ENCODE data around the gene DESI1. TPM values are rescaled to one million over a fixed set of nuclear protein-coding genes. Genes with fewer than 3 reads are reported as not detected.
"Not testable (repeated sequence)": the region's sequence is repeated elsewhere in the genome, so short reads cannot be mapped to it uniquely, and the experiment has no call there.

DESI1 gene
- polyA plus RNA-seq, 1 of the 3 experiments (the other 2 are of a cell fraction) = 8.2 TPM

DNA sequence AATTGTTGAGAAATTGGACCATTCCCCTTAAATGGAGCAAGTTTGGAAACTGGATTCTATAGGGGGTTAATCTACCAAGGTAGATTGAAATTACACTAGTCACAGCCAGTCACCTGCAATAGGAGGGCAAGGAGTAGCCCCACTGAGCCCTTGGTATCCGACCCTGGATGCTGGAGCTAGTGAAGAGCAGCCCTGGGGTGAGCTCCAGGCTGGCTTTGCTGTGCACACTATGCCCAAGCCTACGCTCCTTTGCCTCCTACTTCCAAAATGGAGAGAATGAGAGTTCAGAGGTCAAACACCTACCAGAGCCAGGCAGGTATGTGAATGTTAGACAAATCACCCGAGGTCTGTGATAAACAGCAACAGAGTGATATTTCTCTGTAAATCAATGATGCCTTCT lies 44.1 kb upstream of the DESI1 start:
- Histone ChIP-seq H3K36me3 (replicated peaks in 1 of 2; ENCODE audit: control insufficient read depth in 1 of 2, insufficient read depth in 2 of 2, low read length in 1 of 2) (peaks cover 7 to 18% of the 10 kb centered on the region in 2 experiments), H3K4me1 (ENCODE audit: control insufficient read depth in 1 of 2, insufficient read depth in 2 of 2, low read depth in 1 of 2, low read length in 1 of 2) (peaks cover 2 to 4% of the 10 kb centered on the region in 2 experiments; a peak in 2 of 4 replicates), H3F3A (replicated peaks; ENCODE audit: insufficient read depth) (peaks cover 18% of the 10 kb centered on the region), H3K4me2 (no peak overlapping the region), H3K27ac (ENCODE audit: low read depth in 2 of 2, low read length in 1 of 2) (no peak overlapping the region), H2AFZ (ENCODE audit: low read depth) (no peak overlapping the region), H4K20me1 (ENCODE audit: insufficient read depth) (no peaks in the 10 kb centered on the region), H3K9me2 (no peaks in the 10 kb centered on the region), H3K9me3 (no peaks in the 10 kb centered on the region), H3K27me3 (ENCODE audit: insufficient read depth) (no peaks in the 10 kb centered on the region), H3K9ac (no peak overlapping the region), H3K4me3 (ENCODE audit: low read depth in 2 of 2, low read length in 1 of 2) (no peak overlapping the region), H3K79me2 (ENCODE audit: insufficient read depth) (no peaks in the 10 kb centered on the region)
- CTCF ChIA-PET = interaction anchor here (1.9 kb wide), 1 partner anchor 11 kb away, joined by 7 read pairs; no protein-coding TSS in a partner anchor
- 92% methylated on average over 2 of the region's 3 CpGs for WGBS (ENCODE audit: low lambda C conversion rate)
- POLR2A ChIA-PET = no interaction called here
- DNase-seq = no peak
- TF ChIP-seq TCF12 (IDR thresholded peaks at IDR 0.05) (no peak), EP300 (IDR thresholded peaks at IDR 0.05; ENCODE audit: borderline replicate concordance in 1 of 2, low read depth in 1 of 2, low read length in 1 of 2) (no peak), POLR2AphosphoS5 (IDR thresholded peaks at IDR 0.05; ENCODE audit: low read depth, low read length) (0 out of 2 replicates have a peak, but pooled peaks have one; percentile 14), RAD21 (IDR thresholded peaks at IDR 0.05; ENCODE audit: low read length) (no peak), FOXM1 (IDR thresholded peaks at IDR 0.05; ENCODE audit: low read depth) (no peak), SMC3 (IDR thresholded peaks at IDR 0.05; ENCODE audit: low read depth, low read length) (no peak)
- TF ChIP-seq, protein P1, sequence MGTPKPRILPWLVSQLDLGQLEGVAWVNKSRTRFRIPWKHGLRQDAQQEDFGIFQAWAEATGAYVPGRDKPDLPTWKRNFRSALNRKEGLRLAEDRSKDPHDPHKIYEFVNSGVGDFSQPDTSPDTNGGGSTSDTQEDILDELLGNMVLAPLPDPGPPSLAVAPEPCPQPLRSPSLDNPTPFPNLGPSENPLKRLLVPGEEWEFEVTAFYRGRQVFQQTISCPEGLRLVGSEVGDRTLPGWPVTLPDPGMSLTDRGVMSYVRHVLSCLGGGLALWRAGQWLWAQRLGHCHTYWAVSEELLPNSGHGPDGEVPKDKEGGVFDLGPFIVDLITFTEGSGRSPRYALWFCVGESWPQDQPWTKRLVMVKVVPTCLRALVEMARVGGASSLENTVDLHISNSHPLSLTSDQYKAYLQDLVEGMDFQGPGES (IDR thresholded peaks at IDR 0.05; ENCODE audit: low read depth, low read length) = no peak
- TF ChIP-seq, protein P2, sequence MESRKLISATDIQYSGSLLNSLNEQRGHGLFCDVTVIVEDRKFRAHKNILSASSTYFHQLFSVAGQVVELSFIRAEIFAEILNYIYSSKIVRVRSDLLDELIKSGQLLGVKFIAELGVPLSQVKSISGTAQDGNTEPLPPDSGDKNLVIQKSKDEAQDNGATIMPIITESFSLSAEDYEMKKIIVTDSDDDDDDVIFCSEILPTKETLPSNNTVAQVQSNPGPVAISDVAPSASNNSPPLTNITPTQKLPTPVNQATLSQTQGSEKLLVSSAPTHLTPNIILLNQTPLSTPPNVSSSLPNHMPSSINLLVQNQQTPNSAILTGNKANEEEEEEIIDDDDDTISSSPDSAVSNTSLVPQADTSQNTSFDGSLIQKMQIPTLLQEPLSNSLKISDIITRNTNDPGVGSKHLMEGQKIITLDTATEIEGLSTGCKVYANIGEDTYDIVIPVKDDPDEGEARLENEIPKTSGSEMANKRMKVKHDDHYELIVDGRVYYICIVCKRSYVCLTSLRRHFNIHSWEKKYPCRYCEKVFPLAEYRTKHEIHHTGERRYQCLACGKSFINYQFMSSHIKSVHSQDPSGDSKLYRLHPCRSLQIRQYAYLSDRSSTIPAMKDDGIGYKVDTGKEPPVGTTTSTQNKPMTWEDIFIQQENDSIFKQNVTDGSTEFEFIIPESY (IDR thresholded peaks at IDR 0.05; ENCODE audit: borderline replicate concordance, low read depth) = no peak

DNA sequence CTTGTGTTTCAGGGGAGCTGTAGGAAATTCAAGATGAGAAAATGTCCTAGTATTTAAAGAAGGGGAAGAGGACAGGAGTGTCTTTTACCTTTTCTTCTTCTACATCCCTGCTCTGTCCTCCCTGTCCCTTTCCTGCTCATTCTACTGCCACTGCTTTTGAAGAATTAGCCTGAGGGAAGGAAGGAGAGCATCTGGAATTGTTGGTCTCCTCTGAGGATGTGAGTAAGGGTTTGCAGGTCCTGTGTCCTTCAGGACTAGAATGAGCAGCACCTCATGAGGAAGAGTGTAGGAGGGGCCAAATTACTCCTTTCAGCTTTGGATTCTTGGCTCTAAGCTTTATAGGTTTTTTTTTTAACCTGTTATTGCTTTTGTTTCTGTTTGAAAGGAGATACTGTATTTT lies 43.6 kb upstream of the DESI1 start:
- no peaks in the 10 kb centered on the region for H3K9me3 ChIP-seq
- TF ChIP-seq, protein P3, sequence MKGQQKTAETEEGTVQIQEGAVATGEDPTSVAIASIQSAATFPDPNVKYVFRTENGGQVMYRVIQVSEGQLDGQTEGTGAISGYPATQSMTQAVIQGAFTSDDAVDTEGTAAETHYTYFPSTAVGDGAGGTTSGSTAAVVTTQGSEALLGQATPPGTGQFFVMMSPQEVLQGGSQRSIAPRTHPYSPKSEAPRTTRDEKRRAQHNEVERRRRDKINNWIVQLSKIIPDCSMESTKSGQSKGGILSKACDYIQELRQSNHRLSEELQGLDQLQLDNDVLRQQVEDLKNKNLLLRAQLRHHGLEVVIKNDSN (IDR thresholded peaks at IDR 0.05; ENCODE audit: borderline replicate concordance, low read depth) = no peak
- TF ChIP-seq YY1 (IDR thresholded peaks at IDR 0.05; ENCODE audit: low read depth) (no peak), NRF1 (IDR thresholded peaks at IDR 0.05; ENCODE audit: low read depth, low read length) (no peak), TAF1 (IDR thresholded peaks at IDR 0.05; ENCODE audit: borderline replicate concordance, low read depth, low read length) (no peak), SMC3 (IDR thresholded peaks at IDR 0.05; ENCODE audit: low read depth, low read length) (no peak)
- TF ChIP-seq, protein P4, sequence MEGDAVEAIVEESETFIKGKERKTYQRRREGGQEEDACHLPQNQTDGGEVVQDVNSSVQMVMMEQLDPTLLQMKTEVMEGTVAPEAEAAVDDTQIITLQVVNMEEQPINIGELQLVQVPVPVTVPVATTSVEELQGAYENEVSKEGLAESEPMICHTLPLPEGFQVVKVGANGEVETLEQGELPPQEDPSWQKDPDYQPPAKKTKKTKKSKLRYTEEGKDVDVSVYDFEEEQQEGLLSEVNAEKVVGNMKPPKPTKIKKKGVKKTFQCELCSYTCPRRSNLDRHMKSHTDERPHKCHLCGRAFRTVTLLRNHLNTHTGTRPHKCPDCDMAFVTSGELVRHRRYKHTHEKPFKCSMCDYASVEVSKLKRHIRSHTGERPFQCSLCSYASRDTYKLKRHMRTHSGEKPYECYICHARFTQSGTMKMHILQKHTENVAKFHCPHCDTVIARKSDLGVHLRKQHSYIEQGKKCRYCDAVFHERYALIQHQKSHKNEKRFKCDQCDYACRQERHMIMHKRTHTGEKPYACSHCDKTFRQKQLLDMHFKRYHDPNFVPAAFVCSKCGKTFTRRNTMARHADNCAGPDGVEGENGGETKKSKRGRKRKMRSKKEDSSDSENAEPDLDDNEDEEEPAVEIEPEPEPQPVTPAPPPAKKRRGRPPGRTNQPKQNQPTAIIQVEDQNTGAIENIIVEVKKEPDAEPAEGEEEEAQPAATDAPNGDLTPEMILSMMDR (IDR thresholded peaks at IDR 0.05) = no peak
- no peak for DNase-seq
- H3F3A ChIP-seq (replicated peaks; ENCODE audit: insufficient read depth) = peaks cover 18% of the 10 kb centered on the region
- POLR2A ChIA-PET = no interaction called here
- no peak overlapping the region for H3K4me2 ChIP-seq
- no peak overlapping the region for H3K4me3 ChIP-seq (ENCODE audit: low read depth in 2 of 2, low read length in 1 of 2)
- peaks cover 7 to 19% of the 10 kb centered on the region in 2 experiments for H3K36me3 ChIP-seq (replicated peaks in 1 of 2; ENCODE audit: control insufficient read depth in 1 of 2, insufficient read depth in 2 of 2, low read length in 1 of 2)
- no peak overlapping the region for H3K9ac ChIP-seq
- H2AFZ ChIP-seq (ENCODE audit: low read depth) = no peak overlapping the region
- peaks cover 2 to 4% of the 10 kb centered on the region in 2 experiments; a peak in 2 of 4 replicates for H3K4me1 ChIP-seq (ENCODE audit: control insufficient read depth in 1 of 2, insufficient read depth in 2 of 2, low read depth in 1 of 2, low read length in 1 of 2)
- no peaks in the 10 kb centered on the region for H4K20me1 ChIP-seq (ENCODE audit: insufficient read depth)
- no peaks in the 10 kb centered on the region for H3K9me2 ChIP-seq
- no peaks in the 10 kb centered on the region for H3K27me3 ChIP-seq (ENCODE audit: insufficient read depth)
- CTCF ChIA-PET = interaction anchor here (1.9 kb wide), 1 partner anchor 11 kb away, joined by 7 read pairs; no protein-coding TSS in a partner anchor
- no peaks in the 10 kb centered on the region for H3K79me2 ChIP-seq (ENCODE audit: insufficient read depth)
- no peak overlapping the region for H3K27ac ChIP-seq (ENCODE audit: low read depth in 2 of 2, low read length in 1 of 2)

DNA sequence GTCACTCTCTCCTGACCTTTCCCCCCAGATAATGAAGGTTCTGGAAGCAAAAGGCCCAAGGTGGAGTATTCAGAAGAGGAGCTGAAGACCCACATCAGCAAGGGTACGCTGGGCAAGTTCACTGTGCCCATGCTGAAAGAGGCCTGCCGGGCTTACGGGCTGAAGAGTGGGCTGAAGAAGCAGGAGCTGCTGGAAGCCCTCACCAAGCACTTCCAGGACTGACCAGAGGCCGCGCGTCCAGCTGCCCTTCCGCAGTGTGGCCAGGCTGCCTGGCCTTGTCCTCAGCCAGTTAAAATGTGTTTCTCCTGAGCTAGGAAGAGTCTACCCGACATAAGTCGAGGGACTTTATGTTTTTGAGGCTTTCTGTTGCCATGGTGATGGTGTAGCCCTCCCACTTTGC lies 42.8 kb upstream of the DESI1 start:
- H3K79me2 ChIP-seq (ENCODE audit: insufficient read depth); DNase-seq; H3K4me2 ChIP-seq; H2AFZ ChIP-seq (ENCODE audit: low read depth); CTCF ChIA-PET; H3K9ac ChIP-seq; H3K4me1 ChIP-seq (ENCODE audit: control insufficient read depth in 1 of 2, insufficient read depth in 2 of 2, low read depth in 1 of 2, low read length in 1 of 2); H3K27me3 ChIP-seq (ENCODE audit: insufficient read depth); POLR2A ChIA-PET; H3K9me2 ChIP-seq; H4K20me1 ChIP-seq (ENCODE audit: insufficient read depth); H3K9me3 ChIP-seq; H3K4me3 ChIP-seq (ENCODE audit: low read depth in 2 of 2, low read length in 1 of 2); H3K27ac ChIP-seq (ENCODE audit: low read depth in 2 of 2, low read length in 1 of 2): not testable (repeated sequence)
- peaks cover 7 to 22% of the 10 kb centered on the region in 2 experiments for H3K36me3 ChIP-seq (replicated peaks in 1 of 2; ENCODE audit: control insufficient read depth in 1 of 2, insufficient read depth in 2 of 2, low read length in 1 of 2)
- WGBS (ENCODE audit: low lambda C conversion rate) = no CpG with 5 or more reads among the region's 9 CpGs
- H3F3A ChIP-seq (replicated peaks; ENCODE audit: insufficient read depth) = peaks cover 13% of the 10 kb centered on the region
